Fibroblast of peridontal ligament (primary cell): ENCODE results near the gene ITGA6.
A peak's percentile ranks its signal among the peaks of the same experiment; 100 is the strongest.
"Not testable (repeated sequence)": the region's sequence is repeated elsewhere in the genome, so short reads cannot be mapped to it uniquely, and the experiment has no call there.

Source experiments
- DNase-seq: peaks from one replicate; pipeline ENCODE4 v3.0.0-alpha.2; 2010; ENCODE audit errors: extremely low read depth

The ITGA6 gene

DNA sequence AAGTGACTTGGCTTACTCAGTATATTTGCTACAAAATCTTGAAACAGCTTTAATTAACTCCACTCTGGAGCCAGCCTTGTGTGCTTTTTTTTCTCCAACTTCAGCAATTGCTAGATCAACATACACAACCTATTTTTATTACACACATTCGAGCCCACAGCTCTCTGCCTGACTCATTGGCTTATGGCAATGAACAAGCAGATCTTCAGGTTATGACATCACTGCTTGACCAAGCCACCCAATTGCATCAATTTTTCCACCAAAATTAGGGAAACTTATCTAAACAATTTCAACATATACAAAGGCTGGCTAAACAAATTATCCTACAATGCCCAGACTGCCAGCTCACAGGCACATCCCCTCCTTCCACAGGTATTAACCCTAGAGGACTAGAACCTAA, 88.9 kb downstream of the ITGA6 start:
- peak; percentile 93 for DNase-seq

DNA sequence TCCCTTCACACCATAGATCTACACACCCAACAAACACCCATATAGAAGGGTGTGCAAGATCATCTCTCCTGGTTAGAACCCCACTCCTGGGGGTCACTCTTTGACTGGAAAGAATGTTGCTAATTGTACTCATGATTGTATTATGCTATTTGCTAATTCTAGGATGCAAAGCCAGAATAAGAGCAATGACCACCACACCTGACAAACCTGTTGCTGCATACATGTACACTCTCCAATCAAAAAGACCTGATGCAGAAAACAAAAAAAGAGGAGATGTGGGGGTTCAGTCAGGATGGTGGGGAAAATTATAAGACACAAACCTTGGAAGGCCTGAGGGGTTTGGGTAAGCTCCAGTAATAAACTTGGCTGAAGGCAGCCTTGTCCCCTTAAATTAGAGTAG, 91.6 kb downstream of the ITGA6 start:
- no peak for DNase-seq

DNA sequence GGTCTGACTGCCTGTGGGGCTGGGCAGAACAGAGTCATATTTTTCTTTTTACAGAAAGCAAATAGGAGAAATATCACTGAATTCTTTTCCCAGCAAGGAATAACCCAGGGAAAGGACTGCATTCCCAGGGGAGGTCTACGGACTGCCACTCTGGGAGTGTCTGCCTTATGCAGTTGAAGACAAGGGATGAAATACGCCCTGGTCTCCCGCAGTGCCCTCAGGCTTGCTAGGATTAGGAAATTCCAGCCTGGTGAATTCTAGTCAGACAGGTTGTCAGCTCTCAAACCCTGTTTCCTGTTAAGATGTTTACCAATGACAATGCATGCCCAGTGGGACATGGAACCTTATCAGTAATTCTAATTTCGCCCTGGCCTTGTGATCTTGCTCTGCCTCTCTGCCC, 98.2 kb downstream of the ITGA6 start:
- no peak for DNase-seq

DNA sequence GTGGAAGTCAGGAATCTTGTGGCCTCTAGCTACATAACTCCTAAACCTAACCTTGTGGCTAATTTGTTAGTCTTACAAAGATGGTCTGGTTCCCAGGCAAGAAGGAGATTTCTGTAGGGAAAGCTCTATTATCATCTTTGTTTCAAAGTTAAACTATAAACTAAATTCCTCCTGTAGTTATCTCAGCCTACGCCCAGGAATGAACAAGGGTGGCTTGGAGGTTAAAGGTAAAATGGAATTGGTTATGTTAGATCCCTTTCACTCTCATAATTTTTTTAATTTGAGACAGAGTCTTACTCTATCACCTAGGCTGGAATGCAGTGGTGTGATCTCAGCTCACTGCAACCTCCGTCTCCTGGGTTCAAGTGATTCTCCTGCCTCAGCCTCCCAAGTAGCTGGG, 103.9 kb downstream of the ITGA6 start:
- DNase-seq, result no peak

DNA sequence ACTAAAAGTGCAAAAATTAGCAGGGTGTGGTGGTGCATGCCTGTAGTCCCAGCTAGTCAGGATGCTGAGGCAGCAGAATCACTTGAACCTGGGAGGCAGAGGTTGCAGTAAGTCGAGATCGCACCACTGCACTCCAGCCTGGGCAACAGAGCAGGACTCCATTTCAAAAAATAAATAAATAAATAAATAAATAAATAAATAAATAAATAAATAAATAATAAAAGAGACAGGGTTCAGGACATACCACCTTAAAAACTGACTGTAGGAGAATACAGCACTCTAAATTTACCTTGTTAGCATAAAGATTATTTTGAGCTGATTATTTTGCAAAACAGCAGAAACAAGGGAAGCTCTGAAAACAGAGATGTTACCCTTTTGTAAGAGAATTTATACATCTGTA, 105.1 kb downstream of the ITGA6 start:
- not testable (repeated sequence) for DNase-seq

DNA sequence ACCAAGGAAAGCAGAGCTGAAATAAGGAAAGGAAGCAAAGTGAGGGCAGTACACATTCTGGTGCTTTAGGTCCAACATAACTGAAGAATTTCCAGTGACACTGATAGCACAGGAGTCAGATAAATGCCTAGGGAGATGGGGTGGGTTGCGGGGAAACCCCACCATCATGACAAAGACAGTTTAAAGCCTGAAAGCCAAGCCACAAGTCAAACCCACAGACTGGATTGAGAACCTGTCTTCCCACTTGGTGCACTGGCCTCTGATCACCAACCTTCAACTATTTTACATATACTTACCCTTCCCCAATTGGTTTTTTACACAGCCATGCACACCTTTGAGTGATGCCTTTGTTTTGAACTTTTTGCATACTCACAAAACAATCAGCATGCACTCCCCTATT, 106.3 kb downstream of the ITGA6 start:
- DNase-seq, result no peak

DNA sequence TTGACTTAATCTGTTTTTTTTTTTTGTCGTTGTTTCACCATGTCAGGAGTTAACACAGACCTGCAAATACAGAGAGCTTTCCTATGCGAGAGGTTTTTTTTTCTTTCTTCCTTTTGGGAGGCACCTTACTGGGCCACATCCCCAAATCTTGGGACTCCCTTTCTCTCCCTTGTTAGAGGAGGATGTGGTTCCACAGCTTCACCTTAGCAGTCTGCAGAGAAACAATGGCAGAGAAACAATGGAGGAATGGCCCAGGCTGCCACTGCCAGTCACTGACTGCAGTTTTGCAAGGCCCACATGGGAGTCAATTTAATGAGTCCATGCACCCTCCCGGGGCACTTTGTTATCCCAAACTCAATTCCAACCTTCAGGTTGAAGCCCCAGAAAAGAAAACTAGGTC, 107.7 kb downstream of the ITGA6 start:
- no peak for DNase-seq

DNA sequence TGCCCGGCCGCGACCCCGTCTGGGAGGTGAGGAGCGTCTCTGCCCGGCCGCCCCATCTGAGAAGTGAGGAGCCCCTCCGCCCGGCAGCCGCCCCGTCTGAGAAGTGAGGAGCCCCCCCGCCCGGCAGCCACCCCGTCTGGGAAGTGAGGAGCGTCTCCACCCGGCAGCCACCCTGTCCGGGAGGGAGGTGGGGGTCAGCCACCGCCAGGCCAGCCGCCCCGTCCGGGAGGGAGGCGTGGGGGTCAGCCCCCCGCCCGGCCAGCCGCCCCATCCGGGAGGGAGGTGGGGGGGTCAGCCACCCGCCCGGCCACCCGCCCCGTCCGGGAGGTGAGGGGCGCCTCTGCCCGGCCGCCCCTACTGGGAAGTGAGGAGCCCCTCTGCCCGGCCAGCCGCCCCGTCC, 110.5 kb downstream of the ITGA6 start:
- DNase-seq, result not testable (repeated sequence)

DNA sequence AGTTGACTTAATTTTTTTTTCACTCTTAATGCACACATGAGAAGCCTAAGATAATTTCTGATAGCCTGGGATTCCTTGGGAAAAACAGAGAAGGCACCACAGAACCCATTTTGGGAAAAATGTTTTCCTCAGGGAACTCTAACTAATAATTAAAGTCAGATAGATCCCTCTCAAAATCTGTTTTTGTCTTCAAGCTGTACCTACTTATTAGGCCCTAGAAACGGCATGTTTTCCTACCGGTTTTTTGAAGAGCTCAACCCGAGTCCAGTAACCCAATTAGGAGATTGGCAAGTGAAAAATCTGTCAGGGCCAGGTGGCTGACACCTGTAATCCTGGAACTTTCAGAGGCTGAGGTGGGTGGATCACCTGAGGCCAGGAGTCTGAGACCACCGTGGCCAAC, 112.4 kb downstream of the ITGA6 start:
- no peak for DNase-seq

DNA sequence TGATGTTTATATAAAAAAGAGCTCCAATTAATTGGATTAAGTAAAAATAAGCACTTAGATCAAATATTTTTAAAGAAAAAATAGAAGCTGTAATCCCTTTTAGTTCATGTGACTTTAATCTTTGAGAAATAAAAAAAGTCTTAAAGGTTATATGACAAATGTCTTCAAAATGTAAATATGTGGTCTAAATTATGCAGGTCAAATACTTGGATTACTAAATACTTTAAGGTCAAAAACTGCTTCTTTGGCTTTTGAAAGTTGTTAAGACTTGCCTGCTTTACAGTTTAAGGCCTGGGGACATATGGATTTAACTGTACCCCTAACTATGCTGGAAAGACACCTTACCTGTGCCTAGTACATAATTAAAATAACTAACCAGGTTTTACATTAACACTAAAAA, 113.0 kb downstream of the ITGA6 start:
- no peak for DNase-seq

DNA sequence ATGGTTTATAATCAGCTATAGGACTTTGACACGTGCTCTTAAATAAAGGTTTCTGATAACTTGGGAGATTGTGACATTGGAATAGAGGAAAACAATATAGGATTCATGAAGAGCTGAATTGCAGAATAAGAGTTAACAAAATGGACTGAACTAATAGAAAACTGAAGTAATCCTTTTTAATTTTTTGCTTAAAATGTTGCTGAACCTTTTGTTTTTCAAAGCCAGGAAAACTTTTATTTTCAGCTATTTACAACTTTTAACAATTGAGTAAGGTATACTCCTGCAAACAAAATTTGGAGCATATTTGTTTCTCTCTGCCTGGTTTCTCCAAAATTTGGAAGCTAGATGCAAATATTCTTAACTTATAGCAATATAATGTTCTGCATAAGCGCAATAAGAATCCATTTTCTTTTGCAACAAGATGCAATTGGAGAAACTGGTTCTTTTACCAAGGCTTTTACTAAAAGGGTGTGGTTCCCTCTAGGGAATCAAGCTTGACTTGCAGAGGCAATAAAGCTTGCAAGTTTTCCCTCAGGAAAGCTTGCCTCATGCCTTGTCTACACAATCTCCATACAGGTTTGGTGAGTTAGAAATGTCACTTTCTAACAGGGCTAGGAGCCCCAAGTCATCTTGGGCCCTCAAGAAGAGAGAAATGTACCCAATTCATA, 118.2 kb downstream of the ITGA6 start:
- peak; percentile 51 for DNase-seq

DNA sequence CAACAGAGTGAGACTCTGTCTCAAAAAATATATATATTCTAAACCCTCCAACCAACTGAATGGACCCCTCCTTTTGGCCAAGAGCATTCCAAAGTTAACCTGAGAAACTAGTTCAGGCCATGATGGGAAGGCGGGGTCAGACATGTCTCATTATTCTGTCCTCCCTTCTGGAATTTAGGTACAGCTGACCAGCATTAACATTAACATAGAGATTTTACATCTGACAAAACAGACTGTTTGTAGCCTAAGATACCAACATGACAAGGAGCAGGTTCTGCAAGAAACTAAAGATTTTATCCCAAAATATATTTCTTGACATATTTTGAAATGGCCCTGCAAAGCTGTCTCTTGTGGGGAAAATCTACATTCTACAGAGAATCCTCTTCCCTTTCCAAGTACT, 121.7 kb downstream of the ITGA6 start:
- DNase-seq, result no peak

DNA sequence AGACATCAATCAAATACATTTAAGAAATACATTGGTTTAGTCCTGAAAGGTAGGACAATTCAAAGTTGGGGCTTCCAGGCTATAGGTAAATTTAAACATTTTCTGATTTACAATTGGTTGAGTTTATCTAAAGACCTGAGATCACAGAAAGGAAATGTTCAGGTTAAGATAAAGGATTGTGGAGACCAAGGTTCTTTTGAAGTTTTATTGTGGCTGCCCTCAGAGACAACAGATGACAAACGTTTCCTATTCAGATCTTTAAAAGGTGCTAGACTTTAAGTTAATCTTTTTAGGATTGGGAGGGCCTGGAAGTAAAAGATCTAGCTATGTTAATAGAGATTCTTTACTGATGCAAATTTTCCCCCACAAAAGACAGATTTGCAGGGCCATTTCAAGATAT, 122.4 kb downstream of the ITGA6 start:
- DNase-seq, result not testable (repeated sequence)

DNA sequence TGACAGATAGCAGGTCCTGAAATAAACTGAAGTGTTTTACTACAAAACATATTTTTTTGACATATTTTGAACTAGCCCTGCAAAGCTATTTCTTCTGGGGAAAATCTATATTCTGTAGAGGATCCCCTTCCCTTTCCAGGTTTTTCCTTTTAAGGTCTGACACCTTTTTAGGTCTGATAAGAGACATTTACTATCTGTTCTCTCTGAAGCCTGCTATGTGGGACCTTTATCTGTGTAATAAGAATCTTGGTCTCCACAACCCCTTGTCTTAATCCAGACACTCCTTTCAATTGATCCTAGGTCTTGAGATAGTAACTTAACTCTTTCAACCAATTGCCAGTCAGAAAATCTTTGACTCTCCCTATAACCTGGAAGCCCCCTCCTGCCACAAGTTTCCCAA, 123.0 kb downstream of the ITGA6 start:
- DNase-seq, result no peak

DNA sequence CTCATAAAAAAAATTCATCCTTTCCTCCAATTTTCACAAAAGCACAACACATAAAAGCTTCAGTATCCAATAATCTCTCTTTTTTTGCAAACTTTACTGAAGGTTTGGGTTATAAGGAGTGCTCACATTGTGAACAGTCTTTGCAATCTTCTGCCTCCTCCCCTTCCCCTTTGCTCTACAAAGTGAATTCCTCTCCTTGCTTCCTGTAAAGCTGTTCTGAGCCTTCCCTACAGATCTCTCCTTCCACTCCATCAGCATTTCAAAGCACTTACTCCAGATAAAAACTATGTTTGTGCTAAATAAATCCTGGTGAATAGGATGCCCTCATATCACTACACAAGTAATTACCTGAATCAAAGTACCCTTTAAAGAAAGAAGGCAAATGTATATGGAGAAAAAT, 123.9 kb downstream of the ITGA6 start:
- DNase-seq, result peak; percentile 40

DNA sequence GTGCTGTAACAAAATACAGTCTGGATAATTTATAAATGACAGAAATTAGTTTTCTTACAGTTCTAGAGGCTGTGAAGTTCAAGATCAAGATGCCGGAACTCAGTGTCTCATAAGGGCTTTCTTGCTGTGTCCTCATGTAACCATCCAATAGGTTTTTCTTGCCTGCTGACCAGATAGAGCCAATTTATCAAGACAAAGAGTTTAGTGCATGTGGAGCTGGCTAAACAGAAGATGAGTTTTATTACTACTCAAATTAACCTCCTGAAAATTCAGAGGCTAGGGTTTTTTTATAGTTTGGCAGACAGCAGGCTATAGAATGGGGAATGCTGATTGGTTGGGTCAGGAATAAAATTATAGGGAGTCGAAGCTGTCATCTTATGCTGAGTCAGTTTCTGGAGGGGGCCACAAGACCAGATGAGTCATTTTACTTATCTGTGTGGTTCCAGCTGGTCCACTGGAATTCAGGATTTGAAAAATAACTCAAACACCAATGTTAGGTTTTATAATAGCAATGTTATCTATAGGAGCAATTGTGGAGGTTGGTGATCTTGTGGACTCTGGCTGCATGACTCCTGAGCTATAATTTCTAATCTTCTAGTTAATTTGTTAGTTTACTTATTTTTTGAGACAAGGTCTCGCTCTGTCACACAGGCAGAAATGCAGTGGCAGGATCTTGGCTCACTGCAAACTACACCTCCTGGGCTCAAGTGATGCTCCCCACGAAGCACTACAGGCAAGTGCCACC, 125.3 kb downstream of the ITGA6 start:
- DNase-seq, result peak; percentile 79

DNA sequence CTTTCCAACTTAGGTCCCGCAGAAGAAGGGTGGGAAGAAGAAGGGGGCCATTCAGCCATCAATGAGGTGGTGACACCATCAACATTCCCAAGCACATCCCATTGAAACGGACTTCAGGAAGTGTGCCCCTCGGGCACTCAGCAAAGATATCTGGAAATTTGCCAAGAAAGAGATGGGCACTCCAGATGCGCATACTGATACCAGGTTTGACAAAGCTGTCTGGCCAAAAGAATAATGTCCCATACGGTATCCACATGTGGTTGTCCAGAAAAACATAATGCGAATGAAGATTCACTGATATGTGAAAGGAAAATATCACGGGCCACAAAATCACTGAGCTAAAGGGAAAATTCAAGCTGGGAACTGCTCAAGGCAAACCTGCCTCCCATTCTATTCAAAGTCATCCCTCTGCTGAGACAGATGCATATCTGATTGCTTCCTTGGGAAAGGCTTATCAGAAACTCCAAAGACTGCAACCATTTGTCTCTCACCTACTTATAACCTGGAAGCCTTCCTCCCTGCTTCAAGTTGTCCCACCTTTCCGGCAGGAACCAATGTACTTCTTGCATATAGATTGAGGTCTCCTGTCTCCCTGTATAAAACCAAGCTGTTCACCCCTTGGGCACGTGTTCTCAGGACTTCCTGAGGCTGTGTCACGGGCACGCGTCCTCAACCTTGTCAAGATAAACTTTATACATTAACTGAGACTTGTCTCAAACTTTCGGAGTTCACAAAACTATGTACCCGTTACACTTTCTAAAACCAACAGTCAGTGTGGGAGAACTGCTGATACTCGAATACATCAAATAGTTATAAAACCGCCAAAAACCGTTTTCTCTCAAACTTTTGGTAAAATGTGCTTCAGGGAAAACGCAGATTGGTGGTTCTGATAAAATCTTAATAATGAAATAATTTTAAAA, 127.2 kb downstream of the ITGA6 start:
- no peak for DNase-seq

DNA sequence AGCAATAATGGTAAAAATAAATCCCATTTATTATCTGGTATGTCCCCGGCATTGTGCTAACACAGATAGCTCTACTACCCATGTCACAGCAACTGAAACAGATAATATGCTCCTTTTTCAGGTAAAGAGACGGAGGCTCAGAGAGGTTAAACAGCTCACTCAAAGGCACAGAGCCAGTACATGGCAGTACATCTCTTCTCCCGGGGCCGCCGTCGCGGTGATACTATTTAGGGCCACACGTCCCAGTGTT, 127.8 kb downstream of the ITGA6 start:
- DNase-seq, result no peak
